Measurements from ENCODE around the gene PPP2R3A.
"Not testable (repeated sequence)": the region's sequence is repeated elsewhere in the genome, so short reads cannot be mapped to it uniquely, and the experiment has no call there.

DNA sequence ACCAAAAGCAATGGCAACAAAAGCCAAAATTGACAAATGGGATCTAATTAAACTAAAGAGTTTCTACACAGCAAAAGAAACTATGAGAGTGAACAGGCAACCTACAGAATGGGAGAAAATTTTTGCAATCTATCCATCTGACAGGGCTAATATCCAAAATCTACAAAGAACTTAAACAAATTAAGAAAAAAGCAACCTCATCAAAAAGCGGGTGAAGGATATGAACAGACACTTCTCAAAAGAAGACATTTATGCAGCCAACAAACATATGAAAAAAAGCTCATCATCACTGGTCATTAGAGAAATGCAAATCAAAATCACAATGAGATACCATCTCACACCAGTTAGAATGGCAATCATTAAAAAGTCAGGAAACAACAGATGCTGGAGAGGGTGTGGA, 153.8 kb downstream of the PPP2R3A start:
- TF ChIP-seq CTCF (IDR thresholded peaks at IDR 0.05; ENCODE audit: low read depth, low read length); POLR2A (IDR thresholded peaks at IDR 0.05; ENCODE audit: extremely low read depth, insufficient read length): not testable (repeated sequence)
